Lung (tissue), 12 donors: Measurements from ENCODE around the gene NAV2. TPM values are rescaled to one million over a fixed set of nuclear protein-coding genes. Genes with fewer than 3 reads are reported as not detected.
A peak's percentile ranks its signal among the peaks of the same experiment; 100 is the strongest.

Experiments used
- ATAC-seq: fragments of 200-7000 bp; cut with Tn5 transposase; one replicate; pipeline ENCODE4 v1.9.1; 2020; ENCODE audit warnings: moderate number of reproducible peaks; ENCODE audit not compliant: insufficient read depth, low FRiP score
- DNase-seq, 3 donors: peaks; one replicate each; pipeline ENCODE4 v3.0.0-alpha.2; 2013 to 2017
- H3K27ac ChIP-seq, 2 donors: one replicate each; pipeline ENCODE4 v1.5.1; 2013; ENCODE audit warnings: mild to moderate bottlenecking in 2 of 2, moderate library complexity in 2 of 2, control low read depth in 1 of 2, inconsistent platforms in 1 of 2, low read depth in 1 of 2, low read length in 1 of 2
- H3K27me3 ChIP-seq, 3 donors: one replicate each; pipeline ENCODE4 v1.5.1; 2013; ENCODE audit warnings: low read length in 2 of 3; ENCODE audit not compliant: control insufficient read depth in 3 of 3, insufficient read depth in 3 of 3
- H3K36me3 ChIP-seq, 4 donors: one replicate each; pipeline ENCODE4 v1.5.1; 2013; ENCODE audit warnings: low read length in 4 of 4, mild to moderate bottlenecking in 1 of 4, moderate library complexity in 1 of 4; ENCODE audit not compliant: control insufficient read depth in 4 of 4, insufficient read depth in 4 of 4
- H3K4me1 ChIP-seq, 5 donors: one replicate each; pipeline ENCODE4 v1.5.1; 2013; ENCODE audit warnings: low read length in 5 of 5, mild to moderate bottlenecking in 2 of 5, moderate library complexity in 1 of 5; ENCODE audit not compliant: control insufficient read depth in 5 of 5, insufficient read depth in 5 of 5
- H3K4me3 ChIP-seq: one replicate; pipeline ENCODE4 v1.5.1; 2013; ENCODE audit warnings: mild to moderate bottlenecking, control low read depth, moderate library complexity
- H3K9ac ChIP-seq, 2 donors: one replicate each; pipeline ENCODE4 v1.5.1; 2013; ENCODE audit warnings: low read length in 2 of 2, control low read depth in 1 of 2; ENCODE audit not compliant: insufficient read depth in 1 of 2
- H3K9me3 ChIP-seq, 4 donors: one replicate each; pipeline ENCODE4 v1.5.1; 2013; ENCODE audit warnings: low read length in 3 of 4, mild to moderate bottlenecking in 1 of 4, moderate library complexity in 1 of 4; ENCODE audit not compliant: control insufficient read depth in 4 of 4, insufficient read depth in 3 of 4
- WGBS, 2 donors: extraction: QIAGEN DNeasy Blood & Tissue Kit; methylation state at CpG; one replicate each; pipeline ENCODE4 v1.1.7; 2013; 5-methylcytosine and 5-hydroxymethylcytosine counted together
- polyA plus RNA-seq, 2 donors: library from polyadenylated mRNA; stranded (reverse); fragments of 200-250 nt; gene quantifications; one replicate each; pipeline ENCODE4 v1.2.1, GENCODE V29; 2013
- total RNA-seq, 2 donors: library from RNA; depleted of rRNA in 1 of 2; stranded (reverse); fragments of >200 nt in 1 of 2; gene quantifications; one replicate each; pipeline ENCODE4 v1.2.1, GENCODE V29; 2014 to 2021
- TF ChIP-seq, protein P1 (sequence below): IDR thresholded peaks from 2 replicates; pipeline ENCODE4 v1.5.1; 2012; ENCODE audit warnings: mild to moderate bottlenecking; ENCODE audit errors: control extremely low read depth, extremely low read depth
- donor health status: control.
- donor health status: control.
- donor health status: Bipolar disorder and iron deficiency.
- donor health status: healthy.
- donor health status: DM: yes; HTN: yes; CAD: no.

Gene NAV2
- total and polyA plus RNA-seq, 4 donors, result 6.8 to 47.9 (median 20.2) TPM

DNA sequence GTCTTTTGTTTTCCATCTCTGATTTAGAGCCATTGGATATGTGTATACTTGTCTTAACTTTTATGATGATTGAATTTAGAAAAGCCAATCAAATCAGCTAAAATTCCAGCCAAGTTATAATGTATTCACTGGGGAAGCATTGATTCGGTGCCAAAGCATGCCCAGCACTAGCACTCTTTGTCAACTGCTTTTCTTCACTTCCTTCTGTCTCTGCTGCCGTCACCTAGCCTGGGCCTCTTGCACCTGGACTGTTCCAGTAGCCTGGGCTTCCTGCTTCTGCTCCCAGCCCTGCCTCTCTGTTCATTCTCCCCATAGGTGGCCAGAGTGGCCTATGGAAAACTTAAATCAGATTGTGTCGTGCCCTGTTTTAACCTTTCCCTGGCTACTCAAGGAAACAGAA is 80.7 kb downstream of the NAV2 start:
- Histone ChIP-seq H3K36me3 (no peaks in the 10 kb centered on the region), H3K9me3 (no peaks in the 10 kb centered on the region), H3K27me3 (no peaks in the 10 kb centered on the region), H3K27ac (no peak overlapping the region), H3K4me3 (no peak overlapping the region), H3K4me1 (peaks cover 0 to 28% (median 5%) of the 10 kb centered on the region in 5 donors), H3K9ac (no peak overlapping the region)
- ATAC-seq (no peak), DNase-seq (no peak)
- TF ChIP-seq, protein P1, sequence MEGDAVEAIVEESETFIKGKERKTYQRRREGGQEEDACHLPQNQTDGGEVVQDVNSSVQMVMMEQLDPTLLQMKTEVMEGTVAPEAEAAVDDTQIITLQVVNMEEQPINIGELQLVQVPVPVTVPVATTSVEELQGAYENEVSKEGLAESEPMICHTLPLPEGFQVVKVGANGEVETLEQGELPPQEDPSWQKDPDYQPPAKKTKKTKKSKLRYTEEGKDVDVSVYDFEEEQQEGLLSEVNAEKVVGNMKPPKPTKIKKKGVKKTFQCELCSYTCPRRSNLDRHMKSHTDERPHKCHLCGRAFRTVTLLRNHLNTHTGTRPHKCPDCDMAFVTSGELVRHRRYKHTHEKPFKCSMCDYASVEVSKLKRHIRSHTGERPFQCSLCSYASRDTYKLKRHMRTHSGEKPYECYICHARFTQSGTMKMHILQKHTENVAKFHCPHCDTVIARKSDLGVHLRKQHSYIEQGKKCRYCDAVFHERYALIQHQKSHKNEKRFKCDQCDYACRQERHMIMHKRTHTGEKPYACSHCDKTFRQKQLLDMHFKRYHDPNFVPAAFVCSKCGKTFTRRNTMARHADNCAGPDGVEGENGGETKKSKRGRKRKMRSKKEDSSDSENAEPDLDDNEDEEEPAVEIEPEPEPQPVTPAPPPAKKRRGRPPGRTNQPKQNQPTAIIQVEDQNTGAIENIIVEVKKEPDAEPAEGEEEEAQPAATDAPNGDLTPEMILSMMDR, result no peak
- 59 to 75% methylated on average over 3 of the region's 3 CpGs for WGBS, 2 donors

DNA sequence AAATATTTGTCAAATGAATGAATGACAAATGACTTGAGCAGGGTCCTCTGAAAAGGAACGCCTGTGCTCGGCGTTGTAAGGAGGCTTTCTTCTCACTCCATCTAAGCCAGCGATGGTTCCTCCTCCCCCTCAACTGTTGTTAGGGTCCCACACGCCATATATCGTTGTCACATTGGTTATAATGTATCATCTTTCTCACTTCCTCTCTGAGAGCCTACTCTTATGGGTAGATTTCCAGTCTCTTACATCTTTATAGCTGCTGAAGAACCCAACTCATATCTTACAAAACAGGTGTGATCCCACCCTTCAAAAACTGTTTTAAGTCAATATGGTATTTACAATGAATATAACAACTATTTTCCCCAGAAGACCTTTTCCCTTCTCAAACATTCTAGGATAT is 81.5 kb downstream of the NAV2 start:
- TF ChIP-seq, protein P1, result no peak
- H3K9me3 ChIP-seq, result no peaks in the 10 kb centered on the region
- DNase-seq (no peak), ATAC-seq (no peak)
- H3K36me3 ChIP-seq, result no peaks in the 10 kb centered on the region
- no peaks in the 10 kb centered on the region for H3K27me3 ChIP-seq
- peaks cover 0 to 28% (median 5%) of the 10 kb centered on the region in 5 donors for H3K4me1 ChIP-seq
- no peak overlapping the region for H3K27ac ChIP-seq
- 91 to 97% methylated on average over 6 of the region's 6 CpGs for WGBS, 2 donors
- H3K4me3 ChIP-seq, result no peak overlapping the region
- H3K9ac ChIP-seq, result no peak overlapping the region

DNA sequence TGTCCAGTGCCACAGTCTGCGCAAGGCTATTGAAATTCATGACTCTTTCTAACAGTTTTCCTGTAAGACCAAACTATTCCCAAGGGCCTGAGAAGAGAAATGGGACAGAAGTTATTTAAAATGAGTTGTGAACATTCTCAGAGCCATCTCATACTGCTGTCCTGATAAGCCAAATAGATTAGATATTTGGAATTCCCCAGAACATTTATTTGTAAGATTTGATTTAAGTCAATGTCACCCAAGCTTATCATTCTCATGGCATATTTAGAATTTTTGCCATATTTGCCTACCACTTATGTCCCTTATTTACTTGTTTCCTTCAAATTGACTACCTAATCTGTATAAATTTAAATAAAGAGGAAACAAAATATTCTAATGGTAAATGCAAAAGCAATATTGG is 82.4 kb downstream of the NAV2 start:
- no peak for DNase-seq
- TF ChIP-seq, protein P1, result no peak
- H3K9me3 ChIP-seq, result no peaks in the 10 kb centered on the region
- no peaks in the 10 kb centered on the region for H3K36me3 ChIP-seq
- H3K9ac ChIP-seq, result no peak overlapping the region
- H3K27me3 ChIP-seq, result no peaks in the 10 kb centered on the region
- no peak for ATAC-seq
- WGBS, 2 donors, result 85 to 94% methylated on average over 1 of the region's 1 CpG
- H3K4me3 ChIP-seq, result no peak overlapping the region
- H3K4me1 ChIP-seq, result peaks cover 0 to 28% (median 5%) of the 10 kb centered on the region in 5 donors
- H3K27ac ChIP-seq, result no peak overlapping the region

DNA sequence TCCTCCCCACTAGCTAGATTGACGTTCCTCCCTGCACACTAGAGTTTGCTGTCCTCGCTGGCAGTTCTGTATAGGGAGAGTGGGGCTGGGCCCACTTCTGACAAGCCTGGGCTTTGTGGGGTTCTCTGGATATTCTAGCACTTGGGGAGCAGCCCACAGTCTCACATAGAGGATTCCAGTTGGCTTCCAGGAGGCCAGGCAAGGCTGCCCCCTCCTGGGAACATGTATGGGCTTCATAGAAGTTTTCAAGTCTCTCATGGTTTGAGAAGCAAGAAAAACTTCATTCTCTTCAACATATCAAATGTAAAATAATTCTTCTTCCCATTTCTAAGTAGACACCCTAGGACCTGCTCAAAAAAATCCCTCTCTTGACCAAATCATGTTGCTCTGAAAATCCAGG is 87.5 kb downstream of the NAV2 start:
- H3K27me3 ChIP-seq, result no peaks in the 10 kb centered on the region
- no peak overlapping the region for H3K9ac ChIP-seq
- TF ChIP-seq, protein P1, result no peak
- ATAC-seq (no peak), DNase-seq (peak in 1 of 3 donors; percentile 26)
- no peaks in the 10 kb centered on the region for H3K36me3 ChIP-seq
- no peak overlapping the region for H3K4me3 ChIP-seq
- H3K9me3 ChIP-seq, result no peaks in the 10 kb centered on the region
- H3K4me1 ChIP-seq, result peaks cover 4 to 29% (median 6%) of the 10 kb centered on the region in 5 donors
- no peak overlapping the region for H3K27ac ChIP-seq
- WGBS, 2 donors, result 86 to 94% methylated on average over 2 of the region's 2 CpGs
